Neural progenitor cell (in vitro differentiated cells): ENCODE results near the gene CACUL1. TPM values are rescaled to one million over a fixed set of nuclear protein-coding genes. Genes with fewer than 3 reads are reported as not detected.

Source experiments
- DNase-seq: peaks from one replicate; pipeline ENCODE4 v3.0.0-alpha.2; 2016; ENCODE audit warnings: low spot score
- H2AFZ ChIP-seq: fragments of 200-600 bp; sonication (generic); replicated peaks from 2 replicates; pipeline ENCODE4 v1.6.1; 2016; ENCODE audit warnings: antibody characterized with exemption
- H3F3A ChIP-seq: fragments of 200-600 bp; sonication (generic); 2 replicates; pipeline ENCODE4 v1.6.1; 2016; ENCODE audit warnings: antibody characterized with exemption, low read depth
- H3K27ac ChIP-seq: fragments of 200-600 bp; sonication (generic); 2 replicates; pipeline ENCODE4 v1.5.1; 2016; ENCODE audit warnings: mild to moderate bottlenecking
- H3K27me3 ChIP-seq: fragments of 200-600 bp; sonication (generic); 2 replicates; pipeline ENCODE4 v1.6.1; 2016; ENCODE audit warnings: mild to moderate bottlenecking, moderate library complexity
- H3K36me3 ChIP-seq: fragments of 200-600 bp; sonication (generic); 2 replicates; pipeline ENCODE4 v1.5.1; 2016
- H3K4me1 ChIP-seq: fragments of 200-600 bp; sonication (generic); 2 replicates; pipeline ENCODE4 v1.6.1; 2016; ENCODE audit warnings: mixed run types
- H3K4me2 ChIP-seq: fragments of 200-600 bp; sonication (generic); 2 replicates; pipeline ENCODE4 v1.6.1; 2016
- H3K4me3 ChIP-seq: fragments of 200-600 bp; sonication (generic); 2 replicates; pipeline ENCODE4 v1.5.1; 2016
- H3K79me2 ChIP-seq: fragments of 200-600 bp; sonication (generic); 2 replicates; pipeline ENCODE4 v1.6.1; 2016; ENCODE audit warnings: low read depth
- H3K9ac ChIP-seq: fragments of 200-600 bp; sonication (generic); 2 replicates; pipeline ENCODE4 v1.6.1; 2016
- H3K9me3 ChIP-seq: fragments of 200-600 bp; sonication (generic); 2 replicates; pipeline ENCODE4 v1.5.1; 2016; ENCODE audit warnings: low read depth
- H4K20me1 ChIP-seq: fragments of 200-600 bp; sonication (generic); 2 replicates; pipeline ENCODE4 v1.6.1; 2016; ENCODE audit warnings: low read depth
- H3K27ac Mint-ChIP-seq: 3 replicates; pipeline ENCODE4 v1.8.0; 2021; ENCODE audit warnings: mixed read lengths
- H3K27me3 Mint-ChIP-seq: 2 replicates; pipeline ENCODE4 v1.8.0; 2022; ENCODE audit warnings: low read depth, mild to moderate bottlenecking, inconsistent platforms, moderate library complexity, mixed read lengths; ENCODE audit not compliant: insufficient read depth
- H3K36me3 Mint-ChIP-seq: 3 replicates; pipeline ENCODE4 v1.8.0; 2021; ENCODE audit warnings: mixed read lengths
- H3K4me1 Mint-ChIP-seq: 3 replicates; pipeline ENCODE4 v1.8.0; 2021; ENCODE audit warnings: mixed read lengths
- H3K4me3 Mint-ChIP-seq: 3 replicates; pipeline ENCODE4 v1.8.0; 2021; ENCODE audit warnings: mild to moderate bottlenecking, moderate library complexity, mixed read lengths
- H3K9me3 Mint-ChIP-seq: 3 replicates; pipeline ENCODE4 v1.8.0; 2020; ENCODE audit warnings: mixed read lengths
- CTCF ChIP-seq: fragments of 200-600 bp; sonication (generic); IDR thresholded peaks from 2 replicates; pipeline ENCODE4 v1.5.1; 2017; ENCODE audit warnings: antibody characterized with exemption, mild to moderate bottlenecking
- EZH2 ChIP-seq: fragments of 200-600 bp; sonication (generic); IDR thresholded peaks from 2 replicates; pipeline ENCODE4 v1.6.1; 2017; ENCODE audit warnings: antibody characterized with exemption, mild to moderate bottlenecking, moderate library complexity
- EZH2phosphoT487 ChIP-seq: fragments of 200-600 bp; sonication (generic); IDR thresholded peaks from 2 replicates; pipeline ENCODE4 v1.6.1; 2017; ENCODE audit warnings: antibody characterized with exemption
- total RNA-seq: library from RNA; depleted of rRNA; stranded (reverse); fragments of >200 nt; gene quantifications from 2 replicates; pipeline ENCODE4 v1.2.3, GENCODE V29; 2015; ENCODE audit warnings: low replicate concordance

Gene CACUL1
- total RNA-seq, 1 donor from 2014 or later = 38.8 TPM

GRCh38 chr10:118642228-118642627 lies 112.5 kb downstream of the CACUL1 start:
- no peak for TF ChIP-seq EZH2phosphoT487
- TF ChIP-seq EZH2 = no peak
- no peak for TF ChIP-seq CTCF
- Mint-ChIP-seq H3K27me3 (peaks cover 9% of the 10 kb centered on the region), H3K27ac (no peak overlapping the region), H3K9me3 (peaks cover 4% of the 10 kb centered on the region), H3K4me3 (no peak overlapping the region), H3K4me1 (no peaks in the 10 kb centered on the region), H3K36me3 (no peaks in the 10 kb centered on the region)
- Histone ChIP-seq H3K36me3 (no peaks in the 10 kb centered on the region), H2AFZ (no peak overlapping the region), H3K4me1 (no peaks in the 10 kb centered on the region), H3F3A (no peaks in the 10 kb centered on the region), H3K27me3 (peaks cover 4% of the 10 kb centered on the region), H3K4me2 (no peak overlapping the region), H3K27ac (no peak overlapping the region), H3K9ac (no peak overlapping the region), H4K20me1 (no peaks in the 10 kb centered on the region), H3K4me3 (no peak overlapping the region), H3K79me2 (no peaks in the 10 kb centered on the region), H3K9me3 (no peaks in the 10 kb centered on the region)
- DNase-seq = no peak

GRCh38 chr10:118638680-118639079 lies 116.1 kb downstream of the CACUL1 start:
- Histone ChIP-seq H3K9me3 (no peaks in the 10 kb centered on the region), H3K27ac (no peak overlapping the region), H2AFZ (no peak overlapping the region), H3K4me2 (no peak overlapping the region), H4K20me1 (no peaks in the 10 kb centered on the region), H3K4me3 (no peak overlapping the region), H3F3A (no peaks in the 10 kb centered on the region), H3K4me1 (peaks cover 15% of the 10 kb centered on the region), H3K27me3 (no peaks in the 10 kb centered on the region), H3K79me2 (no peaks in the 10 kb centered on the region), H3K36me3 (no peaks in the 10 kb centered on the region), H3K9ac (no peak overlapping the region)
- Mint-ChIP-seq H3K36me3 (no peaks in the 10 kb centered on the region), H3K4me3 (no peak overlapping the region), H3K9me3 (peaks cover 4% of the 10 kb centered on the region), H3K27ac (no peak overlapping the region), H3K27me3 (peaks cover 9% of the 10 kb centered on the region), H3K4me1 (peaks cover 7% of the 10 kb centered on the region)
- no peak for DNase-seq
- TF ChIP-seq EZH2 = no peak
- TF ChIP-seq CTCF = no peak
- TF ChIP-seq EZH2phosphoT487 = no peak

- H3K4me1 ChIP-seq = peaks cover 15% of the 10 kb centered on the region
- Mint-ChIP-seq H3K4me1 (peaks cover 14% of the 10 kb centered on the region), H3K4me3 (no peak overlapping the region), H3K27ac (no peak overlapping the region), H3K9me3 (peaks cover 4% of the 10 kb centered on the region), H3K27me3 (peaks cover 5% of the 10 kb centered on the region), H3K36me3 (no peaks in the 10 kb centered on the region)
- no peak overlapping the region for H3K4me3 ChIP-seq
- H3K9me3 ChIP-seq = no peaks in the 10 kb centered on the region
- H3K36me3 ChIP-seq = no peaks in the 10 kb centered on the region
- no peak for TF ChIP-seq EZH2
- no peak for TF ChIP-seq EZH2phosphoT487
- no peak overlapping the region for H3K4me2 ChIP-seq
- no peaks in the 10 kb centered on the region for H3F3A ChIP-seq
- H3K79me2 ChIP-seq = no peaks in the 10 kb centered on the region
- H3K27ac ChIP-seq = no peak overlapping the region
- no peak overlapping the region for H3K9ac ChIP-seq
- H3K27me3 ChIP-seq = no peaks in the 10 kb centered on the region
- H2AFZ ChIP-seq = no peak overlapping the region
- no peak for DNase-seq
- H4K20me1 ChIP-seq = no peaks in the 10 kb centered on the region
Observed at GRCh38 chr10:118635674-118636402, 118.9 kb downstream of the CACUL1 start.

- no peak overlapping the region for H3K4me2 ChIP-seq
- Mint-ChIP-seq H3K27me3 (peaks cover 3% of the 10 kb centered on the region), H3K4me1 (peaks cover 14% of the 10 kb centered on the region), H3K4me3 (no peak overlapping the region), H3K27ac (no peak overlapping the region), H3K36me3 (no peaks in the 10 kb centered on the region), H3K9me3 (peaks cover 2% of the 10 kb centered on the region)
- no peak overlapping the region for H3K4me3 ChIP-seq
- H3K27me3 ChIP-seq = no peaks in the 10 kb centered on the region
- no peaks in the 10 kb centered on the region for H3K36me3 ChIP-seq
- H4K20me1 ChIP-seq = no peaks in the 10 kb centered on the region
- no peaks in the 10 kb centered on the region for H3K9me3 ChIP-seq
- DNase-seq = no peak
- no peaks in the 10 kb centered on the region for H3K79me2 ChIP-seq
- no peak overlapping the region for H2AFZ ChIP-seq
- TF ChIP-seq CTCF (no peak), EZH2 (no peak), EZH2phosphoT487 (no peak)
- H3F3A ChIP-seq = no peaks in the 10 kb centered on the region
- peaks cover 15% of the 10 kb centered on the region for H3K4me1 ChIP-seq
- no peak overlapping the region for H3K27ac ChIP-seq
- no peak overlapping the region for H3K9ac ChIP-seq
Observed at GRCh38 chr10:118633786-118634185, 121.0 kb downstream of the CACUL1 start.
